Measurements from ENCODE around the gene BPIFB1.

The BPIFB1 gene

DNA sequence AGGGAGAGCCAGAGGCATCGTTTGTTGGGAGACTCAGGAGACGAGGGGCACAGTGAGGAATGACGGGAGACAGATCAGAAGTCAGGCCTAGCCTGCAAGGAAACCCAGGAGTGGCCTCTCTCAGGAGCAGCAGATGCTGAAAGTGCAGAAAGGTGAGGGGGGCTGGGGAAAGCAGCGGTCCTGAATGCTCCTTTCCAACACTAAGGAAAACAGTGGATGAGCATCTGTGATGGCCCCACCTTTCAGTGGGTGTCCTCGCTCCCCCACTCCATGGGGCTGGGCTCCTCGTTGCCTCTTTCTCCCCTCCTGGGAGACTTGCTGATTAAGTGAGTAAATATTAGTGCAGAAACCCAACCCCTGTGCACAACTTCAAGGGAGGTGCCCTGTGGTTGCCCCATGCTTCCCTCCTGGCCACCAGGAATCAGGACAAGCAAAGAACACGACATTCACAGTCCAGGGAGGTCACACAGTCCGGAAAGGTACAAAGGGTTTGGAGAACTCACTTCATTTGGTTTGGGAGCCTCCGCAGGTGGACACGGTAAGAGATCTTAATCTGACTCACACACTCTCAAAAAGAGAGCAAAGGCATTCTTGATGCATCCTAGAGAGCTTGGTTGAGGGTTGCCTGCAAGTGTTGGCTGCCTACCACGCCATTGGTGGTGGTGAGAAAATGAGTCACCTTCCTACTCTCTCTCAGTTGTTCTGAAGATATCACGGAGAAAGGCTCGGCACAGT, 9.7 kb upstream of the BPIFB1 start:
- DNase-seq, result no peak

DNA sequence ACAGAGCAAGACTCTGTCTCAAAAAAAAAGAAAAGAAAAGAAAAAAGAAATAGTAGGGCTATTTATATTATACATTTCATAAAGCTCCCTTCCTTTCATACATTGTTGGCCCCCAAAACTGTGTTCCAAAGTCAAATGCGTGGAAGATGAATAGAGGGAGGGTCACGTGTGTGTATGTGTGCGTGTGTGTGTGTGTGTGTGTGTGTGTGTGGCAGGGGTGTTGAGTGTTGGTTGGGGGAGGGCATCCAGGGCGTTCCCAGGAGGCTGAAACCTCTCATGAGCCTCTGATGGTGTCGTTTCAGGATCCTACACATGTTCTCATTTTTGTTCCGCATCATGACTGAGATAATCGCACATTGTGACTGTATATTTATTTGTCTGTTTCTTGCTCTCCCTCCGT, 7.8 kb upstream of the BPIFB1 start:
- no peak for DNase-seq

DNA sequence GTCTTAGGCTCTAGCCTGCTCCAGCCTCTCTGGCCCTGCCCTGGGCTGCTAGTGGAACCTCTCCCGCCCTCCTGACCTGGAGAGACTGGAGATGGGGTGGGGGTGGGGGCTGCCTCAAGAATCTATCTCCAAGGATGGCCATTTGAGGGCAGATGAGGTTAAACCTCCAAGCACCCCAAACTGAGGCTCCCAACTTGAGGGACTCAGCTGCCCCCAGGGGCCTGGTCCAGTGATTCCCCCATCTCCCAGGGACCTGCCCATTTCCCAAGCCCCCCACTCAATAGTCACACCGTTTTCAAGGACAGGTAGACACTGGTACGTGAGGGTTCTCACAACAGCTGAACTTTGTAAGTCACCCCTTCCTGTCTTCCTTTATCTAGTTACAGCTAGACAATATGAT, 7.1 kb upstream of the BPIFB1 start:
- DNase-seq, result no peak

DNA sequence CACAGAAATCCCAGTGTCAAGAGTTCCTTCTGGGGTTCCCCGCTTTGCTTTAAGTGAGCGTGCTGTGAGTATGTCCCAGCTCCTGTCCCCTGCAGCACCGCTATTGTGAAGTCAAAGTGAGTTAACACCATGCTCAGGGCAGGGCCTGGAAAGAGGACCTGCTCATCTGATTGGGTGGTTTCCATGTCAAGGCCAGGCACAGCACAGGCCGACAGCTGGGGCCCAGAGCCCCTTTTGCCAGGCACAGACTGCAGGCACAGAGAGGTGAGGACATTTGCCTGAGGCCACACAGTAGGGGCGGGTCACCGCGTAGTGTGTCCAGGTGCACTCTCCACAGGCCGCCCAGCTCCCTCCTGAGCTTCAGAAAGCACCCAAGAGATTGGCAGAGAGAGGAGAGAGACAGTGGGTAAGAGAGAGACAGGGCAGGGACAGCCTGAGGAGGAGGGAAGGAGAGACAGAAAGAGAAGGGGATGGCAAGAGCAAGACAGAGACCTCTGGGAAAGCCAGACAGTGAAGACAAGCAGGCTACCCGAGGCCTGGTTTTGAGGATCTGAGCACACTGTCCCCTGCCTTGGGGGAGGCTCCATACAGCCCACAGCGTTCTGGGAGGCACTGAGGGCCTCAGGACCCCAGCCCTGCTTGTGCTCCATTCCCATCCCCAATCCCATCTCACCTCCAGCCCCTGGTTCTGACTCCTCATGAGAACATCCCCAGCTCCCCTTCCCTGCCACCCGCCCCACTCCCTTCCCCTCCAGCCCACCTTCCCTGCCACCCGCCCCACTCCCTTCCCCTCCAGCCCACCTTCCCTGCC, 6.5 kb upstream of the BPIFB1 start:
- no peak for DNase-seq

DNA sequence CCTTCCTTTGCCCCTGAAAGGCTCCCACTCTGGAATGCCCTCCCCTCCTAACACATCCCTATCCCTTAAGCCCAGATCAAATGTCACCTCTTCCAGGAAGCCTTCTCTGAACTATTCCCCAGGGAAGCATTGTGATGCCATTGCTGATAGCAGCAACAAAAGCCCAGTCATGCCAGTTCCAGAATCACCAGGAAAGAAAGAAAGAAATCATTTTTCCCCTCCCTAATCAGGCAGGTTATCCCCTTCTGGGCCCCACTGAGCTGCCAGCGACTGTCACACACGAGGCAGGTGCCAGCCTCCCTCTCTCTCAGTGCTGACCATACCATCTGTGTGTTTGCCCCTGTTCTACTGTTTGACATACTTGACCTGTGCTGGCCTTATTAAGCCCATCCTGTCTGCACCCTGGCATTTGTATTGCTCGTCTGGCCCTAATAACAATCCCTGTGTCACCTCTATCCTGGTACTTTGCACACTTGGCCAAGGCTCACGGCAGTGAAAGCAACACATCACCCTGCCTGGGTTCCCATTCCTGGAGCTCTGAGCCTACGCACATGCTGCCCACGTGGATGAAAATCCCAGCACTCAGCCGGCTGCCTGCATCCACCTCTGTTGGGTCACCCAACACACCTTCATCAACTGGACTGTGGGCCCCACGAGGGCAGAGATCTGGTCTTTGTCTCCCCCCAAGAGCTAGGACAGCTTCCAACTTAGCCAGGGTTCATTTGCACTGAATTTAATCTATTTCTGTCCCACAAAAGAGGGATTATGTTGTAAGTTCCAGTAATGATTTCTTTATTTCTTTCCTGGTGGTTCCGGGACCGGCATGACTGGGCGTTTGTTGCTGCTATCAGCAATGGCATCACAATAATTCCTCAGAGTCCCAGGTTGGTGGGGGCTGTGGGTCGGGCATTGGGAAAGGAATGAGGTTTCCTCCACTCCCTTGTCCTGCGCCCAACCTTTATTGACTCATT, 5.3 kb upstream of the BPIFB1 start:
- no peak for DNase-seq

DNA sequence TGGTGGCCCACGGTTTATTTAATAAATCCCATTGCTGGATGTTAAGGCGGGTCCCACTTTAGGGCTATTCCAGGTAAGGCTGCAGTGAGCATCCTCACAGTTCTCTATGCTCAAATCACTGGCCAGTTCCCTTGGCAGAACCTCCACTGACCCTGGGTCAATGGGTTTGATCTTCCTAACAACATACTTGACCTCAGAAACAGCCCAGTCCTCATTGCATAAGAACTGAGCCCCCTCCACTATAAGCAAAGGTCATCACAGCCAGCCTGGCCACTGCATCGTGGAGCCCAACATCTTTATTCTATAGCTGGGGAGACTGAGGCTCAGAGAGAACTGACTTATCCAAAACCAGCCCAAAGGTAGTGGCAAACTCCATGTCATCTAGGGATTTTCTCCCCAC, 4.3 kb upstream of the BPIFB1 start:
- DNase-seq, result no peak

DNA sequence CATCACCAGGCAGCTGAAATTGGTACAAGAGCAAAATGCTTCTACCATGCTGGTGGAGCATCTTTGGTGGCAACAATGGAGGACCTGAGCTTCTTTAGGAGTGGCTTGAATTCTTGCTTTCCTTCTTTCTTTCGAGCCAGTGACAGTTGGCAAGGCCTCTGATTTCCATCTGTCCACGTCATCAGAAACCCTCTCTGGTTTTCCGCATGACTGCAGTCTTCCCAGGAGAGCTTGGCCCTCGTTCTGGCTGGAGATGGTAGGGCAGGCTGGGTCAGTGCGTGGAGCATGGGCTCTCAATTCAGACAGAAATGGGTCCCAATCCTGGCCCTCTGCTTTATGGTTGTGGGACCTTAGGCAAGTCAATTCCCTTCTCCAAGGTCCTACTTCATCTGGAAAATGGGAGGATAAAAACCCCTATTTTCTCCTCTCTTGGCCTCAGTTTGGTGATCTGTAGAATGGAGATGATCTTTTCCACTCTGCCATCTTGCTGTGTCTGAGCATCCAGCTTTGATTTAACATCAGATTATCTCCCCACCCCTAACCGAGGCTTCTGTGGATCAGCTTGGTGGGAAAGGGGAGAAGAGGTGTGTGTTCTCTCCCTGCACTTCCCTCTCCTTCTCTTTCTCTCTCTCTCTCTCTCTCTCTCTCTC, 3.6 kb upstream of the BPIFB1 start:
- no peak for DNase-seq

DNA sequence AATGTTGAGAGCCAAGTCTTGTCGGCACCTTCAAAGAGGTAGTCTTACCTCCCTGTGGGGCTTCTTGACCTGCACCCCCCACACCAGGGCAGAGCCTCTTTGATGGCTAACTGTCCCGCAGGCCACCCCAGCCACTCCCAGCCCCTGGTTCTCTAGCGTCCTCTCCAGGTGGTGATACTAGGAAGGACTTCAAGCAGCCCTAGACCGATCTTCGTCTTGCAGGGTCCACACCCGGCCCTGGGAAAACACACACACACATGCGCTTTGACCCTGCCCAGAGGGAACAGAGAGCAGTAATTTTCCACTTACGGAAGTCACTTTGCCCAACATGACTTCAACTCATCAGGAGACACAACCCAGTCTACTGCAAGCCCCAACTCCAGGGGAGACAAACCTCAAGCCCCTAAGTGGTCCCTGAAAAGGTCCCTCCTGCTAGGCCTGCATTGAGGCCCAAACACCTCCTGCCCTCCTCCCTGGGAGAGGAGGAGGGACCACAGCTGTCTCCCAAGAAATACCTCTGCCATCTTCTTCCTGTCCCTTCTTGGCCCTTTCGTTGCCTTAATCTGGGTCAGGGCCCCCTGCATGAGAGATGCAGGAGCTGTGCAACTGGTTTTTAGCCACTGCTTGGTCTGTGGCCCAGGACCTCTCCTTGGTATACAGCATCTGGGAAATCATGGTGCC, 2.9 kb upstream of the BPIFB1 start:
- DNase-seq, result no peak

DNA sequence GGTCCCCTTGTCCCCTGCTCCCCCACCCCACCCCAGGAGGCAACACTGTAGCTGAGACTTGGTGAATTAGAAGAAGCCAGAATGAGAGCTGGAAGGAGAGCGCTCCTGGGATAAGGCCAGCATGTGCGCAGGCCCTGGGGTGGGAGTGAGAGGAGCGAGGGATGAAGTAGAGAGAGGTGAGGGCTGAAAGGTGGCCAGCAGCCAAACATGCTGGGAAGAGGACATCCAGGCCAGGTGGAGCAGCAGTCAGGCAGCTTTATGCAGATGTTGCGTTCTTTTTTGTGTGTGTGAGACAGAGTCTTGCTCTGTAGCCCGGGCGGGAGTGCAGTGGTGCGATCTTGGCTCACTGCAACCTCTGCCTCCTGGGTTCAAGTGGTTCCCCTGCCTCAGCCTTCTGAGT, 2.2 kb upstream of the BPIFB1 start:
- DNase-seq, result no peak

DNA sequence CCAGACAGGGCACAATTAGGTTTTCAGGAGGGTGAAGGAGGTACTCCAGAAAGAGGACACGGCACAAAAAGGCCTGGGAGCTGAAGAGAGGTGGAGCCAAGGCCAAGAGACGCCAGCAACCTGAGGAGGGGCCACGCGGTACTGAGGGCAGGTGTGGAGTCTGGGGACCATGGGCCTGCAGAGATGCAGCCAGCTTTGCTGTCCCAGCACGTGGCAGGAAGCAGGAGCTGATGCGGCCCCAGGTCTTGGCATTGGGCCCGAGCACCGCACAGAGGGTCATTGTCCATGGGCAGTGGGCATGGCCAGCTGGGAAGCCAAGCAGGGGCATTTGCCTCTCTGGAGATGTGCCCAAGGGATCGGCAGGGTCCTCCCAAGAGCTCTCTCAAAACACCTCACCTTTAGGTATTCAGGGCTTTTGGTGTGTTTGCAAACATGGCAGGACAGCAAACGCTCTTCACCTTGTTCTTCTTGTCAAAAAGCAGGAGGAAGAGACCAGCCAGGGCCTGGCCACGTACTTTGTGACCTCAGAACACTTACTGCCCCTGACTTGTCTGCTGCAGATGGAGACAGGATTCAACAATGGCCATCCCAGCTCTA, 1.4 kb upstream of the BPIFB1 start:
- DNase-seq, result no peak

DNA sequence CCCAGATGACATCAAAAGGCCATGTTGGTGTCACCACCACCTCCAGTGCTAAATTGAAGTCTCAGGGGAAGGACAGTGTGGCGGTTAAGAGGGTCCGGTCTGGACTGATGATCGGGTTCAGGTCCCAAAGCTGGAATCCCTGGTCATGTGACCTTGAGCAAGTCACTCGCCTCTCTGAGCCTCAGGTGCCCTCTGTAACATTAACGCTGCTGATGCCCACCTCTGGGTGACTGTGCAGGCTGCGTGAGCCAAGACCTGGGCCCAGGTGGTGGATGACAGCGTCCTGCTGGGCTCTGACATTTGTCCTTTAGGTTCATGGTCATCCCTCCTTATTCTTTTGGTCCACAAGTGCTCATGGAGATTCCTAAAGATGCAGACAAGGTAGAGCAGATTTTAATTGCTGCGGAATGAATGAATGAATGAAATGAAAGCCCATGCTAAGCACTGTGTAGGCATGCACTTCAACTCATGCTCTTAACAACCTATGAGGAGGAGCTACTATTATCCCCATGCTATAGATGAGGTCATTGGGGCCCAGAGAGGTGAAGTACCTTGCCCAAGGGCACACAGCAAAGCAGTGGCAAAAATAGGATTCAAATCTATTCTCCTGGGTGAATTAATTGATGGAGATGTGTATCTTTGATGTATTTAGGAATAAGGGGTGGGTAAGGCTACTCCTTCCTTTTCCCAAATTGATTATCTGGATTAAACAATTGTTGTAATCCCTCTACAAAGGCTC, 649 bp upstream of the BPIFB1 start:
- DNase-seq, result no peak

DNA sequence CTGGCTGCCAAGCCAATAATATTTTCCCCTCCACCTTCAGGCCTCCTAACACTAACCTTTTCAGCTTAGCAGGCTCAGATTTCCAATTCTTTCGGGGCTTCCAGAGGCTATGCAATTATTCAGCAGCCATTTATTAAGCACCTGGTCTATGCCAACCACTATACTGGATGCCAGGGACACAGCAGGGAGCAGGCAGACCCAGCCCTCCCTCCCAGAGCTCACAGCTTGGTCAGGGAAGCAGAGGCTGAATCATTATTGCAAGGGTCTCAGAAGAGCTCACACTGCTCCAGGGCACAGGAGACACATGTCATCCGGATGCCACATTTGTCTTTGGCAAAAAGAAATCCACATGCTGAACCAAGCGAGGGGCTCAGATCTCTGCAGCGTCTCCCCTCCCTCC, 1.3 kb downstream of the BPIFB1 start:
- no peak for DNase-seq

DNA sequence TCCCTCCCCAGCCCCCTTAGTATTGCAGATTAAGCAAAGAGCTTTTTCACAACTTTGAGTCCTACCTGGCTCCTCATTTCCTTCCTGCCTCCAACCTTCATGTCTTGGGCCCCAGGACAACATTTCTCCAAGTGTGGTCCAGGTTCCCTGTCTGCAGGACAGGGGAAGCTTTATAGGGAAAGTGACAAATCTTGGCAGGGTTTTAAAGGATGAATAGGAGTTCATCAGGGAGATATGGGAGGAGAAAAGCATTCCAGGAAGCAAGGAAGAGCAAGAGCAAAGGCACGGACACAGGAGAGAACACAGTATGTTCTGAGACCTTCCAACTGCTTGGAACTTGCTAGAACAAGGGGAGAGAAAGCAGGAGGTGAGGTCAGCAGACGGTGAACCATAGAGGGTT, 1.9 kb downstream of the BPIFB1 start:
- no peak for DNase-seq

DNA sequence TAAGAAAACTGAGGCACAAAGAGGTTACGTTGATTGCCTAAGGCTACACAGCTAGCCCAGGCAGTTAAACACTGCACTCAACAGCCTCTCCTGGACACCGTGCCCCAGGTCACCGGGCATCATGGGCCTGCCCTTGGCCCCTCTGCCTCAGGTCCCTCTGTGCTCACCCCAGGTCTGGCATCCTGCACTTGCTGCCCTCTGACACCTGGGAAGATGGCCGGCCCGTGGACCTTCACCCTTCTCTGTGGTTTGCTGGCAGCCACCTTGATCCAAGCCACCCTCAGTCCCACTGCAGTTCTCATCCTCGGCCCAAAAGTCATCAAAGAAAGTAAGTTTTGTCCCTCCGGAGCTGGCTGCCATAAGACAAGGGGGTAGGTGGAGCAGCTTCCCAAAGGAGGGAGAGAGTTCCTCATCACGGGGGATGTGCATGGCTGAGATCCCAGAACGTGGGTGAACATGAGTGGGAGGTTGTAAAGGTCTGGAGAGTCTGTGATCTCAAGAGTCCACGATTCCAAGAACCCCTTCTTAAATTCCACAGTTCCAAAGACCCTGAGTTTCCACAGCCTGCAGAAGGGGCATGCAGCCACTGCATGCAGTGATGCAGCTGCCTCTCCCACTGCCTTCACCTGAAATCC, 3.0 kb downstream of the BPIFB1 start:
- DNase-seq, result no peak

DNA sequence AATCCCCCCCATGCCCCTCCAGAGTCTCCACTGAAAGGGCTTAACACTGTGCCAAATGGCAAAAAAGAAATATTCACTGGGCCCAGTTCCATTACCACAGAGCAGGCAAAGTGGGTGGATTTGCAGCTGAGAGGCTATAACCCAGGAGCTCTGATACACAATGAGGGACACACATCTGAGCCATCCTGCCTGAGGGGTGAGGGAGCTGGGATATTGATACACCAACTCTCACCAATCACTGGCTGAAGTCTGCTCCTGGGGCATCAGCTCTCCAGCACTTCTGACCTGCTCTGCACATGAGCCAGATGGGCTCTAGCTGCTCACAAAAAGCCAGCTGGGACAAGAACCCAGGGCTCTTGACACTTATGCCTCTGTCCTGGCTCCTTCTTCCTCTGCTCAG, 4.9 kb downstream of the BPIFB1 start:
- DNase-seq, result no peak

DNA sequence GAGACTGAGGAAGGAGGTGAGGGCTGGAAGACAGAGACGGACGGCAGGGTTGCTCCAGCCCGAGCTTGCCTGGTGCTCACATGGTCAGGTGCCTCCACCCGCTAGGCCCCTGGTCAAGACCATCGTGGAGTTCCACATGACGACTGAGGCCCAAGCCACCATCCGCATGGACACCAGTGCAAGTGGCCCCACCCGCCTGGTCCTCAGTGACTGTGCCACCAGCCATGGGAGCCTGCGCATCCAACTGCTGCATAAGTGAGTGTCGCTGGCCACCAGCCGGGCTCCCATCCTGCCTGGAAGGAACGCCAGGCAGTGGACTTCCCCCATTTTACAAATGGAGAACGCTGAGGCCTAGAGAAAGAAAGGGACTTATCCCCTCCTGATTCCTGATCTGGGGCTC, 7.8 kb downstream of the BPIFB1 start:
- DNase-seq, result no peak

DNA sequence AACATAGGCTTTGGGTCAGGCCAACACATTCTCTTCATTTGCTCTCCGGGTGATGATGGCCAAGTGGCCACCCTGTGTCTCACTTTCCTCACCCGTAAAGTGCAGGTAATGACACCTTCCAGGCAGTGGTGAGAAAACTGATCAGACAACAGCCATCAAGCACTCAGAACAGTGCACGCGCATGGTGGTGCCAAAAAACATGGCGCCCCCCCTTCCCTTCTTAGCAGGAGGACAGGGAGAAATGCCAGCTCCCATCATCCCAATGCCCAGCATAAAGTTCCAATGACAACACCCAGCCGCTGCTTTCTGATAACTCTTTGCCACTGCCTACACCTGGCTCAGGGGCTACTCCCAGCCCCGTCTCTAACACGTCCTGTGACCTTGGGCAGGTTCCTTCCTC, 8.4 kb downstream of the BPIFB1 start:
- DNase-seq, result no peak

DNA sequence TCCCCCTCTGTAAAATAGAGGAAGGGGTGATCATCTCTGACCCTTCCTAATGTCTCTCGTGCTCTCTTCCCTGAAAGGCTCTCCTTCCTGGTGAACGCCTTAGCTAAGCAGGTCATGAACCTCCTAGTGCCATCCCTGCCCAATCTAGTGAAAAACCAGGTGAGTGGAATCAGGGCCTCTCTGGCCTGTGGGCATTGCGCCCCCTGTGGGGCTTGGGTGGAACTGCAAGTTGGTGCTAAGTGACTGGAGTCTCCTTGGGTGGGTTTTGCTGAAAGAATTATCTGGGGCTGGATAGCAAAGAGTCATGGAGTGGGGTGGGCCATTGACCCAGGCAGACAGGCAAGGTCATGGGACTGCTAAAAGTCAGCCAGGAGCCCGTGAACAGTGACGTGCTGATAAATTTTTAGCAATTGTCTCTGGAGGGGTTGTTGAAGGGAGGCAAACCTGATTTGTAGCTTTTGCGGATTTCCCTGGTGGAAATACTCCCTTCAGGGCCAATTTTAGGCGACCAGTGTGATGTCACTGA, 8.9 kb downstream of the BPIFB1 start:
- DNase-seq, result no peak

DNA sequence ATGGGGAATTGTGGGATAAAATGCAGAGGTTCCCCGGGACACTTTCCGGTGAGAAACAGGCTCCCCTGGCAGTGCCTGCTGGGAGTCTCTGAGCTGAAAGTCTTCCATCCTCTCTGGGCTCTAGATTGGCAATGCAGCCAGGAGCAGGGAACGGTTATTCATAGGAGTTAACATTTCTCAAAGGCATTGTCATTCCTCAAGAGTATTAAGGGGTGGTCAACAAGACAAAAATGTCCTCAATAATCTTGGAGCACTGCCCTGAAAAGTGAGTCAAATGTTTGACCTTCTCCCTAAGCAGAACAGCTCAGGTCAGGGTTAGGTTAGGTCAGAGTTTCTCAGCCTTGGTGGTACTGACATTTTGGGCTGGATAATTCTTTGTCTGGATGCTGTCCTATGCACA, 13.2 kb downstream of the BPIFB1 start:
- no peak for DNase-seq

DNA sequence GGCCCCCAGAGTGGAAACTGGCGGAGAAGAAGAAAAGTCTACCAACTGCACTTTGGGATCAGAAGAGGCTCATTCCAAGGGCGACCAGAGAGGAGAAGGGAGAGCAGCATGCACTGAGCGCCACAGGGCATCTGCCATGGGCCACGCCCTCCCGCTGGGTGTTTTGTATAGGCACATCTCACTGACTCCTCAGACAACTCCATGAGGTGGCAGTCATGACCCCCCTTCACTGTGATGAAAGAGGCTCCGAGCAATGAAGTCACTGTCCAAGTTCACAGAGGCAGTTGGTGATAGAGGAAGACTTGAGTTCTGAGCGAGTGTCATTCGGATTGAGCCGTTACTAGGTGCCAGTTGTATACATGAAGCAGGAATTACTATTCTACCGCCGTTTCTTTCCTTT, 15.4 kb downstream of the BPIFB1 start:
- DNase-seq, result no peak

Data from GDM1 (cell line).